Right atrium auricular region (tissue), 2 donors: ENCODE results near the gene CCNF. TPM values are rescaled to one million over a fixed set of nuclear protein-coding genes. Genes with fewer than 3 reads are reported as not detected.
A peak's percentile ranks its signal among the peaks of the same experiment; 100 is the strongest.
"Not testable (repeated sequence)": the region's sequence is repeated elsewhere in the genome, so short reads cannot be mapped to it uniquely, and the experiment has no call there.

Experiments used
- DNase-seq: peaks from one replicate; pipeline ENCODE4 v3.0.0-alpha.2; 2019; ENCODE audit warnings: low spot score
- H3K27ac ChIP-seq, 2 donors: fragments of 200-600 bp; sonication (generic); 1 replicate in 1 of 2; 2 replicates in 1 of 2; pipeline ENCODE4 v1.5.1; 2016 to 2019
- H3K27me3 ChIP-seq, 2 donors: fragments of 200-600 bp; sonication (generic); one replicate each; pipeline versions ENCODE4 v1.5.1 to v1.6.0; 2017 to 2019
- H3K36me3 ChIP-seq: fragments of 200-600 bp; sonication (generic); one replicate; pipeline ENCODE4 v1.5.1; 2016
- H3K4me1 ChIP-seq, 2 donors: fragments of 200-600 bp; sonication (generic); one replicate each; pipeline versions ENCODE4 v1.5.1 to v1.6.0; 2017 to 2019
- H3K4me3 ChIP-seq, 2 donors: fragments of 200-600 bp; sonication (generic); 1 replicate in 1 of 2; 2 replicates in 1 of 2; pipeline ENCODE4 v1.5.1; 2017 to 2019; ENCODE audit warnings: mild to moderate bottlenecking in 1 of 2, moderate library complexity in 1 of 2
- H3K9me3 ChIP-seq, 2 donors: fragments of 200-600 bp; sonication (generic); one replicate each; pipeline ENCODE4 v1.5.1; 2019
- CTCF ChIP-seq, 2 donors: fragments of 200-600 bp; sonication (generic); IDR thresholded peaks; one replicate each; pipeline ENCODE4 v1.5.1; 2019; ENCODE audit warnings: antibody characterized with exemption in 2 of 2
- total RNA-seq, 2 donors: library from RNA; depleted of rRNA; stranded (reverse); fragments of >200 nt; gene quantifications; one replicate each; pipeline ENCODE4 v1.1.0, GENCODE V29; 2016

The CCNF gene
- total RNA-seq, 2 donors from 2014 or later: 1.4 to 1.7 TPM

- Histone ChIP-seq H3K36me3 (no peaks in the 10 kb centered on the region), H3K27ac (no peak overlapping the region), H3K9me3 (no peaks in the 10 kb centered on the region), H3K27me3 (no peaks in the 10 kb centered on the region), H3K4me1 (peaks cover 0 to 39% of the 10 kb centered on the region in 2 donors), H3K4me3 (no peak overlapping the region)
- DNase-seq: no peak
- no peak for TF ChIP-seq CTCF (IDR thresholded peaks at IDR 0.05)
Observed at GRCh38 chr16:2478279-2478678, 49.0 kb downstream of the CCNF start.

GRCh38 chr16:2479996-2480395 is 50.7 kb downstream of the CCNF start:
- H3K4me3 ChIP-seq, H3K36me3 ChIP-seq, H3K9me3 ChIP-seq, H3K27ac ChIP-seq, H3K27me3 ChIP-seq, DNase-seq: not testable (repeated sequence)
- peaks cover 0 to 33% of the 10 kb centered on the region in 2 donors for H3K4me1 ChIP-seq

- H3K4me3 ChIP-seq: no peak overlapping the region
- no peak overlapping the region for H3K27ac ChIP-seq
- H3K36me3 ChIP-seq: no peaks in the 10 kb centered on the region
- peaks cover 0 to 27% of the 10 kb centered on the region in 2 donors for H3K4me1 ChIP-seq
- DNase-seq: no peak
- no peaks in the 10 kb centered on the region for H3K27me3 ChIP-seq
- no peak for TF ChIP-seq CTCF (IDR thresholded peaks at IDR 0.05)
- no peaks in the 10 kb centered on the region for H3K9me3 ChIP-seq
Observed at GRCh38 chr16:2480948-2481347, 51.7 kb downstream of the CCNF start.

- no peak overlapping the region for H3K4me3 ChIP-seq
- H3K36me3 ChIP-seq: no peaks in the 10 kb centered on the region
- H3K27ac ChIP-seq: no peak overlapping the region
- H3K9me3 ChIP-seq: no peaks in the 10 kb centered on the region
- peaks cover 0 to 31% of the 10 kb centered on the region in 2 donors for H3K4me1 ChIP-seq
- TF ChIP-seq CTCF (IDR thresholded peaks at IDR 0.05): no peak
- H3K27me3 ChIP-seq: no peaks in the 10 kb centered on the region
- no peak for DNase-seq
Observed at GRCh38 chr16:2481676-2482075, 52.4 kb downstream of the CCNF start.

- no peak for DNase-seq
Observed at GRCh38 chr16:2482249-2482648, 53.0 kb downstream of the CCNF start.

More at GRCh38 chr16:2482249-2482648, 53.0 kb downstream of the CCNF start:
- peaks cover 0 to 36% of the 10 kb centered on the region in 2 donors for H3K4me1 ChIP-seq
- TF ChIP-seq CTCF (IDR thresholded peaks at IDR 0.05): no peak
- H3K27ac ChIP-seq: peak overlapping the region; percentile 9 to 77
- no peaks in the 10 kb centered on the region for H3K36me3 ChIP-seq
- no peaks in the 10 kb centered on the region for H3K27me3 ChIP-seq
- H3K4me3 ChIP-seq: no peak overlapping the region
- no peaks in the 10 kb centered on the region for H3K9me3 ChIP-seq
